HCT116 (cell line): Measurements from ENCODE around the gene NEDD4L.

Source experiments
- CBX3 ChIP-seq: IDR thresholded peaks from 2 replicates; pipeline ENCODE4 v1.6.1; 2012; ENCODE audit warnings: low read depth
- CTCF ChIP-seq, 3 experiments: fragments of 200-600 bp in 1 of 3; sonication (generic) in 1 of 3; IDR thresholded peaks in 2 of 3; conservative IDR thresholded peaks in 1 of 3; 2 replicates each; pipeline ENCODE4 v1.5.1; 2012 to 2017; ENCODE audit warnings: low read depth in 2 of 3, low read length in 2 of 3, antibody characterized with exemption in 1 of 3, borderline replicate concordance in 1 of 3, control low read depth in 1 of 3, mild to moderate bottlenecking in 1 of 3, mixed read lengths in 1 of 3, mixed run types in 1 of 3, moderate library complexity in 1 of 3; ENCODE audit not compliant: insufficient read depth in 1 of 3
- EGR1 ChIP-seq: IDR thresholded peaks from 2 replicates; pipeline ENCODE4 v1.6.1; 2012; ENCODE audit warnings: low read depth

- TF ChIP-seq CTCF (IDR thresholded peaks at IDR 0.05 in 2 of 3, conservative IDR thresholded peaks at IDR 0.05 in 1 of 3; ENCODE audit: borderline replicate concordance in 1 of 3, insufficient read depth in 1 of 3, low read depth in 2 of 3, low read length in 2 of 3), result no peak
- TF ChIP-seq CBX3, result no peak
- TF ChIP-seq EGR1, result no peak
Observed at GRCh38 chr18:58396144-58396543, 352.1 kb downstream of the NEDD4L start.
